PC-9 (cell line): ENCODE measurements around the gene PTTG1IP2. TPM values are rescaled to one million over a fixed set of nuclear protein-coding genes. Genes with fewer than 3 reads are reported as not detected.
A peak's percentile ranks its signal among the peaks of the same experiment; 100 is the strongest.

Experiments
- BruUV-seq: library from RNA; stranded (reverse); fragments of 400-500 nt; replicated peaks from 2 replicates; lab custom pipeline; 2021; lab: Mats Ljungman, UMichigan
- CTCF ChIA-PET: fragments of 300-600 bp; sonication (Branson Sonifier 250); formaldehyde crosslinking; loops from one replicate; lab custom pipeline; 2022; ENCODE audit warnings: antibody characterized with exemption; lab: Charles Lee
- POLR2A ChIA-PET: fragments of 300-600 bp; sonication (Branson Sonifier 250); formaldehyde crosslinking; loops from one replicate; lab custom pipeline; 2022; ENCODE audit warnings: antibody characterized with exemption; ENCODE audit not compliant: unreplicated experiment; lab: Charles Lee
- DNase-seq, 2 experiments: peaks; one replicate each; pipeline versions ENCODE4 v3.0.0 to v3.0.0-alpha.2; 2015 to 2022; ENCODE audit warnings: mixed read lengths in 1 of 2
- H2AFZ ChIP-seq: fragments of 200-600 bp; sonication (generic); 2 replicates; pipeline ENCODE4 v1.8.1; 2017; ENCODE audit warnings: antibody characterized with exemption
- H3F3A ChIP-seq: fragments of 200-600 bp; sonication (generic); 2 replicates; pipeline ENCODE4 v1.8.1; 2017; ENCODE audit warnings: antibody characterized with exemption, mild to moderate bottlenecking, low read depth; ENCODE audit not compliant: insufficient read depth
- H3K27ac ChIP-seq: fragments of 200-600 bp; sonication (generic); 2 replicates; pipeline ENCODE4 v1.6.1; 2016; ENCODE audit warnings: mixed run types
- H3K27me3 ChIP-seq: fragments of 200-600 bp; sonication (generic); 2 replicates; pipeline ENCODE4 v1.6.1; 2016; ENCODE audit warnings: low read depth, mixed run types; ENCODE audit not compliant: insufficient read depth
- H3K36me3 ChIP-seq: fragments of 200-600 bp; sonication (generic); 2 replicates; pipeline ENCODE4 v1.6.1; 2016; ENCODE audit warnings: low read depth, mixed run types
- H3K4me1 ChIP-seq: fragments of 200-600 bp; sonication (generic); replicated peaks from 2 replicates; pipeline ENCODE4 v1.6.1; 2016; ENCODE audit warnings: mixed run types; ENCODE audit not compliant: insufficient read depth
- H3K4me2 ChIP-seq: fragments of 200-600 bp; sonication (generic); 2 replicates; pipeline ENCODE4 v1.6.1; 2017; ENCODE audit warnings: mixed run types
- H3K4me3 ChIP-seq: fragments of 200-600 bp; sonication (generic); 2 replicates; pipeline ENCODE4 v1.6.1; 2016; ENCODE audit warnings: mixed run types
- H3K79me2 ChIP-seq: fragments of 200-600 bp; sonication (generic); 2 replicates; pipeline ENCODE4 v1.6.1; 2017; ENCODE audit warnings: low read depth, mixed run types
- H3K9me2 ChIP-seq: fragments of 200-600 bp; sonication (generic); 2 replicates; pipeline ENCODE4 v1.8.1; 2017; ENCODE audit warnings: mild to moderate bottlenecking; ENCODE audit not compliant: insufficient read depth
- H3K9me3 ChIP-seq: fragments of 200-600 bp; sonication (generic); 2 replicates; pipeline ENCODE4 v1.8.1; 2016; ENCODE audit warnings: low read depth; ENCODE audit not compliant: insufficient read depth
- H4K20me1 ChIP-seq: fragments of 200-600 bp; sonication (generic); 2 replicates; pipeline ENCODE4 v1.8.1; 2017; ENCODE audit not compliant: insufficient read depth
- EZH2 ChIP-seq: fragments of 200-600 bp; sonication (generic); IDR thresholded peaks from 2 replicates; pipeline ENCODE4 v1.8.0; 2017; ENCODE audit warnings: antibody characterized with exemption, low read depth
- intact Hi-C: fragments of 100-400 bp; cut with micrococcal nuclease; formaldehyde crosslinking; loops from one replicate; pipeline ENCODE4 v1.10.0; 2022; ENCODE audit not compliant: unreplicated experiment
- total RNA-seq: library from RNA; stranded (reverse); gene quantifications from 2 replicates; pipeline ENCODE4 v1.2.3, GENCODE V29; 2021
- TF ChIP-seq, protein P1 (sequence below): fragments of 200-600 bp; sonication (generic); conservative IDR thresholded peaks from 2 replicates; pipeline ENCODE4 v1.6.1; 2017; ENCODE audit warnings: mixed run types, antibody characterized with exemption, mild to moderate bottlenecking, moderate library complexity

PTTG1IP2 gene
- total RNA-seq, 1 experiment from 2014 or later, result not detected

DNA sequence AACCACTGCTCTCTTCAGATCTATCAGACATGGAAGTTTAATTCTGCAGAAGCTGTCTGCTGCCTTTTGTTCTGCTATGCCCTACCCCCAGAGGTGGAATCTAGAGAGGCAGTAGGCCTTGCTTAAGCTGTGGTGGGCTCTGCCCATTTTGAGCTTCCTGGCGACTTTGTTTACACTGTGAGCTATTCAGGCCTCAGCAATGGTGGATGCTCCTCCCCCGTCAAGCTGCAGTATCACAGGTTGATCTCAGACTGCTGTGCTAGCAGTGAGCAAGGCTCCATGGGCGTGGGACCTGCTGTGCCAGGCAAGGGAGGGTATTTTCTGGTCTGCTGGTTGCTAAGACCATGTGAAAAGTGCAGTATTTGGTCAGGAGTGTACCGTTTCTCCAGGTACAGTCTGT is 81.6 kb downstream of the PTTG1IP2 start:
- no peak overlapping the region for H3K27ac ChIP-seq
- POLR2A ChIA-PET, result interaction anchor here (0.6 kb wide), 1 partner anchor 12 kb away, joined by 4 read pairs; no protein-coding TSS in a partner anchor
- H4K20me1 ChIP-seq, result no peaks in the 10 kb centered on the region
- H3K4me1 ChIP-seq, result no peaks in the 10 kb centered on the region
- CTCF ChIA-PET, result interaction anchor here (1.2 to 1.3 kb wide), 2 partner anchors 483 to 486 kb away, joined by 4 read pairs; no protein-coding TSS in a partner anchor
- H3K4me3 ChIP-seq, result no peak overlapping the region
- intact Hi-C loops, result loop anchor here (1.0 kb wide), 1 partner anchor 483 kb away; no protein-coding TSS in a partner anchor
- H2AFZ ChIP-seq, result no peak overlapping the region
- TF ChIP-seq, protein P1, sequence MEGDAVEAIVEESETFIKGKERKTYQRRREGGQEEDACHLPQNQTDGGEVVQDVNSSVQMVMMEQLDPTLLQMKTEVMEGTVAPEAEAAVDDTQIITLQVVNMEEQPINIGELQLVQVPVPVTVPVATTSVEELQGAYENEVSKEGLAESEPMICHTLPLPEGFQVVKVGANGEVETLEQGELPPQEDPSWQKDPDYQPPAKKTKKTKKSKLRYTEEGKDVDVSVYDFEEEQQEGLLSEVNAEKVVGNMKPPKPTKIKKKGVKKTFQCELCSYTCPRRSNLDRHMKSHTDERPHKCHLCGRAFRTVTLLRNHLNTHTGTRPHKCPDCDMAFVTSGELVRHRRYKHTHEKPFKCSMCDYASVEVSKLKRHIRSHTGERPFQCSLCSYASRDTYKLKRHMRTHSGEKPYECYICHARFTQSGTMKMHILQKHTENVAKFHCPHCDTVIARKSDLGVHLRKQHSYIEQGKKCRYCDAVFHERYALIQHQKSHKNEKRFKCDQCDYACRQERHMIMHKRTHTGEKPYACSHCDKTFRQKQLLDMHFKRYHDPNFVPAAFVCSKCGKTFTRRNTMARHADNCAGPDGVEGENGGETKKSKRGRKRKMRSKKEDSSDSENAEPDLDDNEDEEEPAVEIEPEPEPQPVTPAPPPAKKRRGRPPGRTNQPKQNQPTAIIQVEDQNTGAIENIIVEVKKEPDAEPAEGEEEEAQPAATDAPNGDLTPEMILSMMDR, result no peak
- no peak for TF ChIP-seq EZH2
- H3K9me2 ChIP-seq, result no peaks in the 10 kb centered on the region
- no peaks in the 10 kb centered on the region for H3K36me3 ChIP-seq
- no TSS peak for BruUV-seq
- H3F3A ChIP-seq, result no peaks in the 10 kb centered on the region
- peak in 1 of 2 experiments; percentile 27 for DNase-seq
- no peak overlapping the region for H3K4me2 ChIP-seq
- H3K9me3 ChIP-seq, result no peaks in the 10 kb centered on the region
- H3K79me2 ChIP-seq, result no peaks in the 10 kb centered on the region
- H3K27me3 ChIP-seq, result no peaks in the 10 kb centered on the region

DNA sequence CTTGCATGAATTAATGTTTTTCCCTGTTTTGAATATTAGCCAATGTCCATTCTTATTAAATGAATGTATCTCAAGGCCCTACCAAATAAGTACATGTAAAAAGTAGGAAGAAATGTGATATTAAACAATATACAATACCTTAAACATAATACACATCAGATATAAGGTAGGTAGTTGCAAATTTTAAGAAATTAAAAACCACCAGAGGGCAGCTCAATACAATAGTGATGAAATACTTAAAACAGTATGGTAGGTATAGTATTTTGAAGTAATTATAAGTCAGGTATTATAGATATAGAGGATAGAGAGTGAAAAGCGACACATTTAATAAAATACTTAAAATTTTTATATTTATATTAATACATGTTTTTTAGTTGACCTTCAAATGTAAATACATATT is 83.1 kb downstream of the PTTG1IP2 start:
- Histone ChIP-seq H3K4me2 (no peak overlapping the region), H3K27ac (no peak overlapping the region), H3F3A (no peaks in the 10 kb centered on the region), H3K9me3 (no peaks in the 10 kb centered on the region), H4K20me1 (no peaks in the 10 kb centered on the region), H3K9me2 (no peaks in the 10 kb centered on the region), H3K4me3 (no peak overlapping the region), H3K27me3 (no peaks in the 10 kb centered on the region), H3K4me1 (no peaks in the 10 kb centered on the region), H2AFZ (no peak overlapping the region), H3K36me3 (no peaks in the 10 kb centered on the region), H3K79me2 (no peaks in the 10 kb centered on the region)
- DNase-seq, result no peak
- intact Hi-C loops, result loop anchor here (2.0 kb wide), 1 partner anchor 76 kb away; no protein-coding TSS in a partner anchor
- ChIA-PET CTCF (no interaction called here), POLR2A (no interaction called here)
- TF ChIP-seq EZH2, result no peak
- TF ChIP-seq, protein P1, result no peak
- no TSS peak for BruUV-seq

DNA sequence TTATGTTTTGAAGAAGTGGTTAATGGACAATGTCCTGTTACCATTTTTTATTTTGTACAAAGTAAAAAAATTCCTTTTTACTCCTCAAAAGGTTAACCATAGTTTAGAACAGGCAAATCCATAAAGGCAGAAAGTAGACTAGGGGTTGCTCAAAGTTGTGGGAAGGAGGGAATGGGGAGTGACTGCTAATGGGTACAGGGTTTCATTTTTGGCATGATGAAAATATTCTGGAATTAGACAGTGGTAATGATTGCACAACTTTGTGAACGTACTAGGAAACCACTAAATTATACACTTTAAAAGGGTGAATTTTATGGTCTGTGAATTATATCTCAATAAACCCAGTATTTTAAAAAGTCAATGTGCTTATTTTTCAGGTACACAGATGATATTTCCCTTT is 91.3 kb downstream of the PTTG1IP2 start:
- no peaks in the 10 kb centered on the region for H4K20me1 ChIP-seq
- no peaks in the 10 kb centered on the region for H3K27me3 ChIP-seq
- ChIA-PET CTCF (no interaction called here), POLR2A (no interaction called here)
- H3K36me3 ChIP-seq, result no peaks in the 10 kb centered on the region
- H3F3A ChIP-seq, result no peaks in the 10 kb centered on the region
- H3K9me2 ChIP-seq, result no peaks in the 10 kb centered on the region
- no peak overlapping the region for H3K4me3 ChIP-seq
- H3K79me2 ChIP-seq, result no peaks in the 10 kb centered on the region
- no peak overlapping the region for H2AFZ ChIP-seq
- no TSS peak for BruUV-seq
- intact Hi-C loops, result no loop called here
- no peak overlapping the region for H3K4me2 ChIP-seq
- no peak for TF ChIP-seq EZH2
- TF ChIP-seq, protein P1, result no peak
- no peak for DNase-seq
- H3K9me3 ChIP-seq, result no peaks in the 10 kb centered on the region
- no peak overlapping the region for H3K27ac ChIP-seq
- no peaks in the 10 kb centered on the region for H3K4me1 ChIP-seq

Other genes starting within 250 kb of the PTTG1IP2 start
- 15.0 and 18.5 TPM in 2 replicates for gene CFAP69, start 224.5 kb upstream of the PTTG1IP2 start, total RNA-seq
- gene FAM237B, start 148.3 kb upstream of the PTTG1IP2 start, total RNA-seq, result not detected in 2 replicates
- gene GTPBP10, start 122.9 kb upstream of the PTTG1IP2 start, total RNA-seq, result 29.3 and 36.7 TPM in 2 replicates
- 50.9 and 57.7 TPM in 2 replicates for gene CLDN12, start 66.2 kb upstream of the PTTG1IP2 start, total RNA-seq
- gene CDK14, start 126.7 kb downstream of the PTTG1IP2 start, total RNA-seq, result 39.1 and 41.6 TPM in 2 replicates